Measurements from ENCODE around the gene CTNNBL1.
"Not testable (repeated sequence)": the region's sequence is repeated elsewhere in the genome, so short reads cannot be mapped to it uniquely, and the experiment has no call there.

Gene CTNNBL1

GRCh38 chr20:37852666-37853065 is 158.8 kb downstream of the CTNNBL1 start:
- no peak for DNase-seq (ENCODE audit: low read depth)
- H3K4me3 ChIP-seq (ENCODE audit: low read length) = no peak overlapping the region
- TF ChIP-seq, protein P1, sequence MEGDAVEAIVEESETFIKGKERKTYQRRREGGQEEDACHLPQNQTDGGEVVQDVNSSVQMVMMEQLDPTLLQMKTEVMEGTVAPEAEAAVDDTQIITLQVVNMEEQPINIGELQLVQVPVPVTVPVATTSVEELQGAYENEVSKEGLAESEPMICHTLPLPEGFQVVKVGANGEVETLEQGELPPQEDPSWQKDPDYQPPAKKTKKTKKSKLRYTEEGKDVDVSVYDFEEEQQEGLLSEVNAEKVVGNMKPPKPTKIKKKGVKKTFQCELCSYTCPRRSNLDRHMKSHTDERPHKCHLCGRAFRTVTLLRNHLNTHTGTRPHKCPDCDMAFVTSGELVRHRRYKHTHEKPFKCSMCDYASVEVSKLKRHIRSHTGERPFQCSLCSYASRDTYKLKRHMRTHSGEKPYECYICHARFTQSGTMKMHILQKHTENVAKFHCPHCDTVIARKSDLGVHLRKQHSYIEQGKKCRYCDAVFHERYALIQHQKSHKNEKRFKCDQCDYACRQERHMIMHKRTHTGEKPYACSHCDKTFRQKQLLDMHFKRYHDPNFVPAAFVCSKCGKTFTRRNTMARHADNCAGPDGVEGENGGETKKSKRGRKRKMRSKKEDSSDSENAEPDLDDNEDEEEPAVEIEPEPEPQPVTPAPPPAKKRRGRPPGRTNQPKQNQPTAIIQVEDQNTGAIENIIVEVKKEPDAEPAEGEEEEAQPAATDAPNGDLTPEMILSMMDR (IDR thresholded peaks at IDR 0.05; ENCODE audit: insufficient read depth, low read depth, low read length, missing control alignments) = no peak

DNA sequence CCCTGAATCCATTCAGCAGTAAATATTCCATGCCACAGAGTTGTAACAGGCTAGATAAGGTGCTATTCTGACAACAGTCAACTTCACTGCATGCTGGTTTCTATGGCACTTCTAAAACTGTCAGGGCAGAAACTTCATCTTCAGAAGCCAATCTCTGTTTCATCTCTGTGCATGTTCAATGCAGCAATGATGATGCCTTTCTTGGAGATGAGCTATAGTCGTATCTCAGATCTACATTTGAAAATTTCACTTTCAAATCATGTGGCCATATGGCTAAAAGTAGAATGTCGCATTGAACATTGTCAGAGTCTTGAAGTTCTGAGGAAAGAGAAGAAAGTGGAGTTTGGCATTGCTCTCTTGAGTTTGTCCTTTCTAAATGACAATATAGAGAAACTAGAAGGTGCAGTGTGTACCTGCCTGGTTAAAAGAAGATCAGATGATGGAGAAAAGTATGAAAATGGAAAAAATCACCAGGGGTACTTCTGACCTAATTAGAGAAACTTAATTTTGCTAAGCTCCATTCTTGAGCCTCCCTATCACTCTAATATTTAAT is 160.1 kb downstream of the CTNNBL1 start:
- H3K4me3 ChIP-seq (ENCODE audit: low read length) = no peak overlapping the region
- TF ChIP-seq, protein P1 (IDR thresholded peaks at IDR 0.05; ENCODE audit: insufficient read depth, low read depth, low read length, missing control alignments) = no peak
- DNase-seq (ENCODE audit: low read depth) = no peak

DNA sequence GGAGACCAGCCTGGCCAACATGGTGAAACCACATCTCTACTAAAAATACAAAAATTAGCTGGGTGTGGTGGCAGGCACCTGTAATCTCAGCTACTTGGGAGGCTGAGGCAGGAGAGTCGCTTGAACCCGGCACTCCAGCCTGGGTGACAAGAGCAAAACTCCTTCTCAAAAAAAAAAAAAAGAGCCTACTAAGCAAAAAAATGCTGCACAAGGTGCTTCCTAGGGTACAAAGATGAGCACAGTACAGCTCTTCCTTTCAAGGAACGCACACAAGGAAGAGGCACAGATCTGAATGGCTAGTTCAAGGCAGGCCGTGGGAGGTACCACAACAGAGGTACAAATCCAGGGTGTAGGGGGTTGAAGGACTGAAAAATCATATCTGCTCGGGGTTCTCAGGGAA is 162.2 kb downstream of the CTNNBL1 start:
- not testable (repeated sequence) for H3K4me3 ChIP-seq (ENCODE audit: low read length); DNase-seq (ENCODE audit: low read depth)

- DNase-seq (ENCODE audit: low read depth) = no peak
- no peak overlapping the region for H3K4me3 ChIP-seq (ENCODE audit: low read length)
- TF ChIP-seq, protein P1 (IDR thresholded peaks at IDR 0.05; ENCODE audit: insufficient read depth, low read depth, low read length, missing control alignments) = no peak
Observed at GRCh38 chr20:37856932-37857660, 163.3 kb downstream of the CTNNBL1 start.

DNA sequence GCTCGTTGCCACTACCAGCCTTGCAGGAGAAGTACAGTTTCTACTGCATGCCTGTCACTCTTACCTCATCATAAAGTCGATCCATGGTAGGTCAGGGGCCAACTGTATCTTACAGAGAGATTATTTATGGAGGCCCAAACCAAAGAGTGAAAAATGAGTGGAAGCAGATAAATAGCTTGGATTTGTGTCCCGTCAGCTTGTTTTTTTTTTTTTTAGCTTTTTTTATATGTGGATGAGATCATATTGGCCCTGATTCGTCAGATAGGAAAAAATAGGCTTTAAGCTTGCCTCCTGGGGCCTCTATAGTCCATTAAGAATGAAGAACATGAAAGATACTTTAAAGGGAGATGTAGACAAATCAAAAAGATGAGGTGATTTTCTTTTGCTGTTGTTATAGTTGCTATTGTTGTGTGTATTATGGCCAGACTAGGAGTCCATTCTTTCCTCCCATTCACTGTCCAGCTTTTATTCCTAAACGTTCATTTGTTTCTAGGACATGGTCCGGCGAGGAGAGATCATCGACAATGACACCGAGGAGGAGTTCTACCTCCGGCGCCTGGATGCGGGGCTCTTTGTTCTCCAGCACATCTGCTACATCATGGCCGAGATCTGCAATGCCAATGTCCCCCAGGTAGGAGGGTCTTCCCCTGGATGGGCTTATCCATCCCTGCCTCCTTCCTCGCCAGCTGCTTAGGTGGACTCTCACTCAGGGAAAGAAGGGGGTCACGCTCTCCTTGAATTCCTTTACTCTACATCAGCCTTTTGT is 165.8 kb downstream of the CTNNBL1 start:
- H3K4me3 ChIP-seq (ENCODE audit: low read length) = no peak overlapping the region
- TF ChIP-seq, protein P1 (IDR thresholded peaks at IDR 0.05; ENCODE audit: insufficient read depth, low read depth, low read length, missing control alignments) = no peak
- DNase-seq (ENCODE audit: low read depth) = no peak

DNA sequence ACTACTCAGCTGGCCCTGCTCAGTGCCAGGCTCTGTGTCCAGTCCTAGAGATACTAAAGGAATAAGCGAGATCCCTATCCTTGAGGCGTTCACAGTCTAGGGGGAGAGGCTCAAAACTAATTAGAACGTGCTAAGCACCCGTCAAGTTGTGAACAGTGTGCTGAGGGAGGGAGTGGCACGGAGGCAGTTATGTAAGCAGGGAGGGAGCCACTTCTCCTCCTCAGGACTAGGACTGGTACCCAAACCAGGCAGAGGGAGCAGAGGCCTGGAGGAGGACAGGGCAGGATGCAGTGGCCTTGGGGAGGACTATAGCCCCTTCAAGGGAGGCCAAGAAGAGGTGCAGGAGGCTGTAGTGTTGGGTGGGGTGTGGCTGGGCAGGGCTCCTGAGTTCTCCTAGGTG is 169.5 kb downstream of the CTNNBL1 start:
- TF ChIP-seq, protein P1 (IDR thresholded peaks at IDR 0.05; ENCODE audit: insufficient read depth, low read depth, low read length, missing control alignments) = no peak
- no peak for DNase-seq (ENCODE audit: low read depth)
- H3K4me3 ChIP-seq (ENCODE audit: low read length) = no peak overlapping the region

DNA sequence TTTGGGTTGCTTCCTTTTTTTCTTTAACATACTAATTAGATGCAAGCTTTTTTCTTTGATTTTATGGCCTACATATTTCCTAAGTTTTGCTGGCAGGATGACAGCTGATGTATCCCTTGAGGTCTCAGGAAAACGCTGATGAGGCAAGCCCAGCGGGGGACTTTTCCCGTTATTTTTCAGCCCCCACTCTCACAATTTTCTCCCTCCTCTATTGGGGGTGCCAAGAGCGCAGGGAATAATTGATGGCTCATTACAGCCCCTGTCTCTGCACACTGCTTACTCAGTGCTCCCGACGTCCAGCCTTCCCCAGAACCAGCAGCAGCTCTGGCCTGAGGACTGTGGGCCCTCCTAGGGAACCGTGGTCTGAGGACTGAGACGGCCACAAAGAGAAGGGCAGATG is 170.5 kb downstream of the CTNNBL1 start:
- TF ChIP-seq, protein P1 (IDR thresholded peaks at IDR 0.05; ENCODE audit: insufficient read depth, low read depth, low read length, missing control alignments) = no peak
- H3K4me3 ChIP-seq (ENCODE audit: low read length) = no peak overlapping the region
- no peak for DNase-seq (ENCODE audit: low read depth)
